Measurements from ENCODE around the gene DUSP9.
"Not testable (repeated sequence)": the region's sequence is repeated elsewhere in the genome, so short reads cannot be mapped to it uniquely, and the experiment has no call there.

Gene DUSP9

GRCh38 chrX:153696100-153696499, 49.1 kb downstream of the DUSP9 start:
- TF ChIP-seq GABPA (IDR thresholded peaks at IDR 0.05; ENCODE audit: low read depth) (no peak), POLR2AphosphoS5 (IDR thresholded peaks at IDR 0.05; ENCODE audit: low read depth) (no peak), CTCF (IDR thresholded peaks at IDR 0.05; ENCODE audit: insufficient read depth, low read length) (no peak), SPI1 (IDR thresholded peaks at IDR 0.05; ENCODE audit: borderline replicate concordance, low read depth) (no peak), REST (IDR thresholded peaks at IDR 0.05; ENCODE audit: insufficient replicate concordance, low read depth) (no peak)

GRCh38 chrX:153696538-153696937, 49.5 kb downstream of the DUSP9 start:
- not testable (repeated sequence) for H3K27me3 ChIP-seq (ENCODE audit: insufficient read depth, poor library complexity, severe bottlenecking); H3K4me3 ChIP-seq (replicated peaks; ENCODE audit: insufficient read depth, low read length); DNase-seq (ENCODE audit: low read depth in 1 of 2, low spot score in 1 of 2); H3K27ac ChIP-seq (replicated peaks)

More at GRCh38 chrX:153696100-153696499, 49.1 kb downstream of the DUSP9 start:
- Histone ChIP-seq H3K27ac (replicated peaks) (no peak overlapping the region), H3K4me3 (replicated peaks; ENCODE audit: insufficient read depth, low read length) (no peak overlapping the region), H3K27me3 (ENCODE audit: insufficient read depth, poor library complexity, severe bottlenecking) (no peaks in the 10 kb centered on the region)
- no peak for DNase-seq (ENCODE audit: low read depth in 1 of 2, low spot score in 1 of 2)

GRCh38 chrX:153696986-153697722, 50.2 kb downstream of the DUSP9 start:
- not testable (repeated sequence) for H3K27me3 ChIP-seq (ENCODE audit: insufficient read depth, poor library complexity, severe bottlenecking); DNase-seq (ENCODE audit: low read depth in 1 of 2, low spot score in 1 of 2); H3K27ac ChIP-seq (replicated peaks); H3K4me3 ChIP-seq (replicated peaks; ENCODE audit: insufficient read depth, low read length)

GRCh38 chrX:153697924-153698865, 51.2 kb downstream of the DUSP9 start:
- Histone ChIP-seq H3K27me3 (ENCODE audit: insufficient read depth, poor library complexity, severe bottlenecking) (no peaks in the 10 kb centered on the region), H3K27ac (replicated peaks) (no peak overlapping the region), H3K4me3 (replicated peaks; ENCODE audit: insufficient read depth, low read length) (no peak overlapping the region)
- DNase-seq (ENCODE audit: low read depth in 1 of 2, low spot score in 1 of 2) = no peak
- TF ChIP-seq SPI1 (IDR thresholded peaks at IDR 0.05; ENCODE audit: borderline replicate concordance, low read depth) = no peak
- TF ChIP-seq POLR2AphosphoS5 (IDR thresholded peaks at IDR 0.05; ENCODE audit: low read depth) = no peak
- no peak for TF ChIP-seq REST (IDR thresholded peaks at IDR 0.05; ENCODE audit: insufficient replicate concordance, low read depth)
- TF ChIP-seq GABPA (IDR thresholded peaks at IDR 0.05; ENCODE audit: low read depth) = no peak
- no peak for TF ChIP-seq CTCF (IDR thresholded peaks at IDR 0.05; ENCODE audit: insufficient read depth, low read length)

GRCh38 chrX:153699210-153699783, 52.3 kb downstream of the DUSP9 start:
- not testable (repeated sequence) for H3K27me3 ChIP-seq (ENCODE audit: insufficient read depth, poor library complexity, severe bottlenecking)

GRCh38 chrX:153699784-153700371, 52.9 kb downstream of the DUSP9 start:
- H3K27me3 ChIP-seq (ENCODE audit: insufficient read depth, poor library complexity, severe bottlenecking); DNase-seq (ENCODE audit: low read depth in 1 of 2, low spot score in 1 of 2); H3K4me3 ChIP-seq (replicated peaks; ENCODE audit: insufficient read depth, low read length); H3K27ac ChIP-seq (replicated peaks): not testable (repeated sequence)

More at GRCh38 chrX:153699210-153699783, 52.3 kb downstream of the DUSP9 start:
- DNase-seq (ENCODE audit: low read depth in 1 of 2, low spot score in 1 of 2); H3K4me3 ChIP-seq (replicated peaks; ENCODE audit: insufficient read depth, low read length); H3K27ac ChIP-seq (replicated peaks): not testable (repeated sequence)

Data from HL-60 (cell line).